A549 (cell line): Measurements from ENCODE around the gene FAM13A.

ENCODE experiments used
- CBX8 ChIP-seq: fragments of 200-600 bp; sonication (generic); IDR thresholded peaks from 2 replicates; pipeline ENCODE4 v1.6.1; 2016
- EP300 ChIP-seq, 2 experiments: fragments of >200 bp; sonication (Bioruptor Twin); formaldehyde crosslinking; IDR thresholded peaks; 2 replicates in 1 of 2; 3 replicates in 1 of 2; pipeline ENCODE4 v1.6.1; 2016 to 2017
- GATA3 ChIP-seq: IDR thresholded peaks from 2 replicates; pipeline ENCODE4 v1.6.1; 2012; ENCODE audit warnings: borderline replicate concordance
- HDAC2 ChIP-seq: fragments of 200-600 bp; sonication (generic); IDR thresholded peaks from 2 replicates; pipeline ENCODE4 v1.6.1; 2016
- JUNB ChIP-seq: fragments of >200 bp; sonication (Bioruptor Twin); formaldehyde crosslinking; IDR thresholded peaks from 2 replicates; pipeline ENCODE4 v1.6.1; 2016
- POLR2A ChIP-seq: IDR thresholded peaks from 2 replicates; pipeline ENCODE4 v1.6.1; 2012; ENCODE audit warnings: mild to moderate bottlenecking, low read length
- RAD21 ChIP-seq, 2 experiments: fragments of >200 bp in 1 of 2; sonication (Bioruptor Twin) in 1 of 2; formaldehyde crosslinking in 1 of 2; IDR thresholded peaks in 1 of 2; conservative IDR thresholded peaks in 1 of 2; 2 replicates in 1 of 2; 3 replicates in 1 of 2; pipeline ENCODE4 v1.6.1; 2012 to 2018; ENCODE audit warnings: inconsistent platforms in 1 of 2
- SMC3 ChIP-seq: fragments of >200 bp; sonication (Bioruptor Twin); formaldehyde crosslinking; IDR thresholded peaks from 3 replicates; pipeline ENCODE4 v1.6.1; 2018; ENCODE audit warnings: inconsistent platforms
- ZNF302 ChIP-seq: fragments of 250-450 bp; sonication (Bioruptor Pico); IDR thresholded peaks from 2 replicates; pipeline ENCODE4 v1.9.0; 2021; ENCODE audit warnings: inconsistent platforms, mild to moderate bottlenecking, moderate library complexity
- ZSCAN20 ChIP-seq: fragments of 250-450 bp; sonication (Bioruptor Pico); IDR thresholded peaks from 2 replicates; pipeline ENCODE4 v1.8.0; 2022; ENCODE audit warnings: mild to moderate bottlenecking, moderate library complexity
- TF ChIP-seq, protein P1 (sequence below): fragments of >200 bp; sonication (Bioruptor Twin); formaldehyde crosslinking; IDR thresholded peaks from 3 replicates; pipeline ENCODE4 v1.5.1; 2016
- TF ChIP-seq, protein P2 (sequence below): IDR thresholded peaks from 2 replicates; pipeline ENCODE4 v1.6.1; 2012
- TF ChIP-seq, protein P3 (sequence below): IDR thresholded peaks from 2 replicates; pipeline ENCODE4 v1.6.1; 2012; ENCODE audit warnings: low read depth, borderline replicate concordance

DNA sequence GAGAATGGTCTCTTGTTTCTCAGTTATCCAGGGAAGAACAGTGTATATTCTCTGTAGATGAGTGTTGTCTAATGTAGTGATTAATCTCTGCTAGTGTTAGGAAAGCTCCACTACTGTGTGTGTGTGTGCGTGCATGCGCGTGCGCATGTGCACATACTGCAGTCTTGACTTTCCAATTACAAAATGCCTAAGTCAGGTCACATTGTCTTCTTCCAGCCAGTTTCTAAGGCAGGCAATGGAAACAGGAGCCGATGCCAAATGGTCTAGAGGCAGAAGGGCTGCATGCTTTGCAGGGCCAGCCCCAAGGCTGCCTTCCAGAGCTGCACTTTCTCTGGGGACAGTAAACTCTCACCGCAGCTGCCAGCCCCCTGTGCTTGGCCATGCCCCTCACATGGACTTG lies 328.8 kb downstream of the FAM13A start:
- TF ChIP-seq, protein P1, sequence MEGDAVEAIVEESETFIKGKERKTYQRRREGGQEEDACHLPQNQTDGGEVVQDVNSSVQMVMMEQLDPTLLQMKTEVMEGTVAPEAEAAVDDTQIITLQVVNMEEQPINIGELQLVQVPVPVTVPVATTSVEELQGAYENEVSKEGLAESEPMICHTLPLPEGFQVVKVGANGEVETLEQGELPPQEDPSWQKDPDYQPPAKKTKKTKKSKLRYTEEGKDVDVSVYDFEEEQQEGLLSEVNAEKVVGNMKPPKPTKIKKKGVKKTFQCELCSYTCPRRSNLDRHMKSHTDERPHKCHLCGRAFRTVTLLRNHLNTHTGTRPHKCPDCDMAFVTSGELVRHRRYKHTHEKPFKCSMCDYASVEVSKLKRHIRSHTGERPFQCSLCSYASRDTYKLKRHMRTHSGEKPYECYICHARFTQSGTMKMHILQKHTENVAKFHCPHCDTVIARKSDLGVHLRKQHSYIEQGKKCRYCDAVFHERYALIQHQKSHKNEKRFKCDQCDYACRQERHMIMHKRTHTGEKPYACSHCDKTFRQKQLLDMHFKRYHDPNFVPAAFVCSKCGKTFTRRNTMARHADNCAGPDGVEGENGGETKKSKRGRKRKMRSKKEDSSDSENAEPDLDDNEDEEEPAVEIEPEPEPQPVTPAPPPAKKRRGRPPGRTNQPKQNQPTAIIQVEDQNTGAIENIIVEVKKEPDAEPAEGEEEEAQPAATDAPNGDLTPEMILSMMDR: no peak
- TF ChIP-seq JUNB: no peak
- TF ChIP-seq HDAC2: no peak
- no peak for TF ChIP-seq CBX8
- TF ChIP-seq, protein P2, sequence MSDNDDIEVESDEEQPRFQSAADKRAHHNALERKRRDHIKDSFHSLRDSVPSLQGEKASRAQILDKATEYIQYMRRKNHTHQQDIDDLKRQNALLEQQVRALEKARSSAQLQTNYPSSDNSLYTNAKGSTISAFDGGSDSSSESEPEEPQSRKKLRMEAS: no peak
- TF ChIP-seq, protein P3, sequence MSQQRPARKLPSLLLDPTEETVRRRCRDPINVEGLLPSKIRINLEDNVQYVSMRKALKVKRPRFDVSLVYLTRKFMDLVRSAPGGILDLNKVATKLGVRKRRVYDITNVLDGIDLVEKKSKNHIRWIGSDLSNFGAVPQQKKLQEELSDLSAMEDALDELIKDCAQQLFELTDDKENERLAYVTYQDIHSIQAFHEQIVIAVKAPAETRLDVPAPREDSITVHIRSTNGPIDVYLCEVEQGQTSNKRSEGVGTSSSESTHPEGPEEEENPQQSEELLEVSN: no peak
- no peak for TF ChIP-seq RAD21 (conservative IDR thresholded peaks at IDR 0.05 in 1 of 2, IDR thresholded peaks at IDR 0.05 in 1 of 2)
- TF ChIP-seq GATA3: no peak
- no peak for TF ChIP-seq SMC3
- TF ChIP-seq POLR2A: no peak
- TF ChIP-seq EP300 (IDR thresholded peaks at IDR 0.05): no peak
- TF ChIP-seq ZNF302 (CRISPR knock-in tag): no peak
- no peak for TF ChIP-seq ZSCAN20 (CRISPR knock-in tag)
